ENCODE measurements around the gene EXOC2. TPM values are rescaled to one million over a fixed set of nuclear protein-coding genes. Genes with fewer than 3 reads are reported as not detected.

Gene EXOC2
- total and polyA plus RNA-seq, 2 donors (not counting 3 experiments of a cell fraction or from before 2014, with no cell fraction given), result 18.2 to 30.8 TPM

DNA sequence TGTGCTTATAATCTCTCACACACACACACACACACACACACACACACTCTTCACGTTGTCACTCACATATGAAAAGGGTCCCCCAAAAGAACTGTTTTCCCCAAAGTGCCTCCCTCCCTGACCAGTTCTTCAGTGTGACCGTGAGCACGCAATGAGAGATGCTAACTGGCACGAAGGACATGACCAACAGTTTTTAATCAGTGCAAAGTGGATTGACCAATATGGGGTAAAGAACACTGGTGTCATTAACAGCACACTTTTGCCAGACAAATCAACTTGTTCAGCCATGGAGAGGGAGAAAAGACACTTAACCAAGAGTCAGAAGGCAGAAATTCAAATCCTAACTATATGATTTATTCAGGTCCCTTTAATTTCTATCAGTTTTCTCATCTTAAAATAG lies 15.0 kb downstream of the EXOC2 start:
- Histone ChIP-seq H3K4me2 (ENCODE audit: insufficient read depth, low read length) (no peak overlapping the region), H3K9me3 (replicated peaks; ENCODE audit: control insufficient read depth, insufficient read depth, low read length) (no peaks in the 10 kb centered on the region), H3K79me2 (ENCODE audit: control insufficient read depth, insufficient read depth, low read length) (peaks cover 66% of the 10 kb centered on the region), H3K4me3 (replicated peaks in 1 of 3; ENCODE audit: insufficient read depth in 1 of 3, low read depth in 1 of 3, low read length in 3 of 3) (no peak overlapping the region), H2AFZ (ENCODE audit: low read depth, low read length) (no peak overlapping the region), H3K4me1 (ENCODE audit: control insufficient read depth, extremely low read depth, insufficient read depth, low read length) (peaks cover 14% of the 10 kb centered on the region), H3K9me1 (replicated peaks; ENCODE audit: control insufficient read depth, extremely low read depth, insufficient read depth, low read length) (no peaks in the 10 kb centered on the region), H3K27me3 (ENCODE audit: control insufficient read depth in 2 of 2, insufficient read depth in 2 of 2, low read length in 2 of 2) (no peaks in the 10 kb centered on the region), H3K9ac (replicated peaks; ENCODE audit: extremely low read depth, insufficient read depth, low read length) (no peak overlapping the region), H3K27ac (ENCODE audit: insufficient read depth, low read depth, low read length) (no peak overlapping the region), H3K36me3 (ENCODE audit: control insufficient read depth in 2 of 2, extremely low read depth in 1 of 2, insufficient read depth in 2 of 2, low read length in 2 of 2) (no peaks in the 10 kb centered on the region), H4K20me1 (replicated peaks; ENCODE audit: control insufficient read depth, extremely low read depth, insufficient read depth, low read length) (peaks cover 2% of the 10 kb centered on the region)
- TF ChIP-seq, protein P1, sequence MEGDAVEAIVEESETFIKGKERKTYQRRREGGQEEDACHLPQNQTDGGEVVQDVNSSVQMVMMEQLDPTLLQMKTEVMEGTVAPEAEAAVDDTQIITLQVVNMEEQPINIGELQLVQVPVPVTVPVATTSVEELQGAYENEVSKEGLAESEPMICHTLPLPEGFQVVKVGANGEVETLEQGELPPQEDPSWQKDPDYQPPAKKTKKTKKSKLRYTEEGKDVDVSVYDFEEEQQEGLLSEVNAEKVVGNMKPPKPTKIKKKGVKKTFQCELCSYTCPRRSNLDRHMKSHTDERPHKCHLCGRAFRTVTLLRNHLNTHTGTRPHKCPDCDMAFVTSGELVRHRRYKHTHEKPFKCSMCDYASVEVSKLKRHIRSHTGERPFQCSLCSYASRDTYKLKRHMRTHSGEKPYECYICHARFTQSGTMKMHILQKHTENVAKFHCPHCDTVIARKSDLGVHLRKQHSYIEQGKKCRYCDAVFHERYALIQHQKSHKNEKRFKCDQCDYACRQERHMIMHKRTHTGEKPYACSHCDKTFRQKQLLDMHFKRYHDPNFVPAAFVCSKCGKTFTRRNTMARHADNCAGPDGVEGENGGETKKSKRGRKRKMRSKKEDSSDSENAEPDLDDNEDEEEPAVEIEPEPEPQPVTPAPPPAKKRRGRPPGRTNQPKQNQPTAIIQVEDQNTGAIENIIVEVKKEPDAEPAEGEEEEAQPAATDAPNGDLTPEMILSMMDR (IDR thresholded peaks at IDR 0.05; ENCODE audit: extremely low read depth in 1 of 2, insufficient read depth in 1 of 2, low read depth in 1 of 2, low read length in 2 of 2), result no peak
- TF ChIP-seq GATA2 (IDR thresholded peaks at IDR 0.05; ENCODE audit: insufficient read depth, insufficient read length, low read depth, low read length), result no peak
- no TSS peak for BruUV-seq (replicated peaks)
- FAIRE-seq (no peak), DNase-seq (ENCODE audit: low read depth, low spot score) (no peak)
- CTCF ChIA-PET, result no interaction called here
- dilution Hi-C loops (cut with MboI; ENCODE audit: extremely low pct_ligation_motif_present, low sequenced_read_pairs), result no loop called here
- POLR2A ChIA-PET, result no interaction called here
- intact Hi-C loops (cut with micrococcal nuclease), result no loop called here

DNA sequence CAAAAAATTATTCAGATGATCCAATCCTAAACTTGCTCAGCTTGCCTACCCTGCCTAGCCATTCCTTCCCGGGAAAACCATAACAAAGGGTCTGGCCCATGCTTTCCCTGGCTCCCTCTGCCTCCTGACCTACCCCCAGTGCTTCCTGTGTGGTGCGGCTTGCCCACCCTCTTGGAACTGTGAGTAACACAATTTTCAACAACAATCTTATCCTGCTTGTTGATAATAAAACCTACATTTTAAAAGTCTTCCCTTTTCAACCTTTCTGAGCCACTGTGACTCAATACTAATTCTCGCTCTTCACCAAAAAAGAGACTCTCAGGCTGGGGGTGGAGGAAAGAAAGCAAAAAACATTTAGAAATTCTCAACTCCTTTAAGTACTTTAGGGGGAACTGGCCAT lies 18.0 kb downstream of the EXOC2 start:
- dilution Hi-C loops (cut with MboI; ENCODE audit: extremely low pct_ligation_motif_present, low sequenced_read_pairs) (no loop called here), intact Hi-C loops (cut with micrococcal nuclease) (no loop called here)
- peaks cover 3% of the 10 kb centered on the region for H3K4me1 ChIP-seq (ENCODE audit: control insufficient read depth, extremely low read depth, insufficient read depth, low read length)
- no peaks in the 10 kb centered on the region for H3K27me3 ChIP-seq (ENCODE audit: control insufficient read depth in 2 of 2, insufficient read depth in 2 of 2, low read length in 2 of 2)
- H3K9me1 ChIP-seq (replicated peaks; ENCODE audit: control insufficient read depth, extremely low read depth, insufficient read depth, low read length), result no peaks in the 10 kb centered on the region
- POLR2A ChIA-PET, result no interaction called here
- H3K4me3 ChIP-seq (replicated peaks in 1 of 3; ENCODE audit: insufficient read depth in 1 of 3, low read depth in 1 of 3, low read length in 3 of 3), result no peak overlapping the region
- BruUV-seq (replicated peaks), result no TSS peak
- no peaks in the 10 kb centered on the region for H3K36me3 ChIP-seq (ENCODE audit: control insufficient read depth in 2 of 2, extremely low read depth in 1 of 2, insufficient read depth in 2 of 2, low read length in 2 of 2)
- CTCF ChIA-PET, result interaction anchor here (1.0 to 1.5 kb wide), 4 partner anchors 14 to 47 kb away, joined by 3 to 4 read pairs (median 4); no protein-coding TSS in a partner anchor
- no peak for DNase-seq (ENCODE audit: low read depth, low spot score)
- H3K4me2 ChIP-seq (ENCODE audit: insufficient read depth, low read length), result no peak overlapping the region
- no peak overlapping the region for H3K27ac ChIP-seq (ENCODE audit: insufficient read depth, low read depth, low read length)
- H4K20me1 ChIP-seq (replicated peaks; ENCODE audit: control insufficient read depth, extremely low read depth, insufficient read depth, low read length), result peaks cover 2% of the 10 kb centered on the region
- H2AFZ ChIP-seq (ENCODE audit: low read depth, low read length), result no peak overlapping the region
- H3K9me3 ChIP-seq (replicated peaks; ENCODE audit: control insufficient read depth, insufficient read depth, low read length), result no peaks in the 10 kb centered on the region
- peaks cover 56% of the 10 kb centered on the region for H3K79me2 ChIP-seq (ENCODE audit: control insufficient read depth, insufficient read depth, low read length)
- FAIRE-seq, result no peak
- TF ChIP-seq JUN (IDR thresholded peaks at IDR 0.05; ENCODE audit: borderline replicate concordance, insufficient read depth, insufficient read length, low read depth), result no peak
- TF ChIP-seq MYC (IDR thresholded peaks at IDR 0.05; ENCODE audit: low read depth, low read length), result no peak
- TF ChIP-seq FOS (IDR thresholded peaks at IDR 0.05; ENCODE audit: borderline replicate concordance, insufficient read depth, low read length), result no peak
- no peak for TF ChIP-seq GATA2 (IDR thresholded peaks at IDR 0.05; ENCODE audit: insufficient read depth, insufficient read length, low read depth, low read length)
- TF ChIP-seq EZH2 (IDR thresholded peaks at IDR 0.05; ENCODE audit: borderline replicate concordance, low read depth, low read length, severe bottlenecking), result no peak
- TF ChIP-seq POLR2A (IDR thresholded peaks at IDR 0.05; ENCODE audit: low read depth, low read length), result no peak
- TF ChIP-seq, protein P2, sequence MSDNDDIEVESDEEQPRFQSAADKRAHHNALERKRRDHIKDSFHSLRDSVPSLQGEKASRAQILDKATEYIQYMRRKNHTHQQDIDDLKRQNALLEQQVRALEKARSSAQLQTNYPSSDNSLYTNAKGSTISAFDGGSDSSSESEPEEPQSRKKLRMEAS (IDR thresholded peaks at IDR 0.05; ENCODE audit: insufficient read depth, insufficient read length), result no peak
- no peak overlapping the region for H3K9ac ChIP-seq (replicated peaks; ENCODE audit: extremely low read depth, insufficient read depth, low read length)
